Stimulated activated naive CD8-positive, alpha-beta T cell treated with anti-CD3 and anti-CD28 coated beads, Interleukin-15, Interleukin-2, amounts not matched to agents 100 ng/mL and 50 ng/mL, for 24 hours (primary cell): ENCODE results near the gene EFCAB12.
"Not testable (repeated sequence)": the region's sequence is repeated elsewhere in the genome, so short reads cannot be mapped to it uniquely, and the experiment has no call there.

Experiments
- H3K27ac Mint-ChIP-seq: one replicate; pipeline ENCODE4 v1.8.0; 2021; ENCODE audit warnings: mild to moderate bottlenecking, mixed read lengths
- H3K27me3 Mint-ChIP-seq: one replicate; pipeline ENCODE4 v1.8.0; 2021; ENCODE audit warnings: mixed read lengths
- H3K36me3 Mint-ChIP-seq: one replicate; pipeline ENCODE4 v1.8.0; 2021; ENCODE audit warnings: low read depth, mixed read lengths
- H3K4me1 Mint-ChIP-seq: one replicate; pipeline ENCODE4 v1.8.0; 2021; ENCODE audit warnings: low read depth, mixed read lengths
- H3K4me3 Mint-ChIP-seq: one replicate; pipeline ENCODE4 v1.8.0; 2021; ENCODE audit warnings: mild to moderate bottlenecking, mixed read lengths
- H3K9me3 Mint-ChIP-seq: one replicate; pipeline ENCODE4 v1.8.0; 2021; ENCODE audit warnings: mixed read lengths

Gene EFCAB12

GRCh38 chr3:129418041-129418973, 10.1 kb downstream of the EFCAB12 start:
- H3K4me1 Mint-ChIP-seq, result no peaks in the 10 kb centered on the region
- H3K9me3 Mint-ChIP-seq, result no peaks in the 10 kb centered on the region
- no peak overlapping the region for H3K4me3 Mint-ChIP-seq
- H3K27ac Mint-ChIP-seq, result no peak overlapping the region
- no peaks in the 10 kb centered on the region for H3K36me3 Mint-ChIP-seq
- H3K27me3 Mint-ChIP-seq, result no peaks in the 10 kb centered on the region

- no peaks in the 10 kb centered on the region for H3K4me1 Mint-ChIP-seq
- H3K27me3 Mint-ChIP-seq, result no peaks in the 10 kb centered on the region
- no peaks in the 10 kb centered on the region for H3K9me3 Mint-ChIP-seq
- no peak overlapping the region for H3K4me3 Mint-ChIP-seq
- H3K27ac Mint-ChIP-seq, result no peak overlapping the region
- no peaks in the 10 kb centered on the region for H3K36me3 Mint-ChIP-seq
These were observed 11.1 kb downstream of the EFCAB12 start for GRCh38 chr3:129417326-129417725.

GRCh38 chr3:129416415-129416814, 12.0 kb downstream of the EFCAB12 start:
- Mint-ChIP-seq H3K36me3 (no peaks in the 10 kb centered on the region), H3K27me3 (no peaks in the 10 kb centered on the region), H3K4me3 (no peak overlapping the region), H3K4me1 (no peaks in the 10 kb centered on the region), H3K27ac (no peak overlapping the region), H3K9me3 (no peaks in the 10 kb centered on the region)

- Mint-ChIP-seq H3K27me3 (no peaks in the 10 kb centered on the region), H3K4me1 (no peaks in the 10 kb centered on the region), H3K9me3 (no peaks in the 10 kb centered on the region), H3K4me3 (no peak overlapping the region), H3K36me3 (no peaks in the 10 kb centered on the region), H3K27ac (no peak overlapping the region)
These were observed 12.6 kb downstream of the EFCAB12 start for GRCh38 chr3:129415830-129416229.

- no peak overlapping the region for H3K4me3 Mint-ChIP-seq
- H3K27me3 Mint-ChIP-seq, result no peaks in the 10 kb centered on the region
- no peaks in the 10 kb centered on the region for H3K4me1 Mint-ChIP-seq
- H3K27ac Mint-ChIP-seq, result no peak overlapping the region
- H3K9me3 Mint-ChIP-seq, result no peaks in the 10 kb centered on the region
- H3K36me3 Mint-ChIP-seq, result no peaks in the 10 kb centered on the region
These were observed 13.1 kb downstream of the EFCAB12 start for GRCh38 chr3:129415378-129415777.

- no peaks in the 10 kb centered on the region for H3K36me3 Mint-ChIP-seq
- no peak overlapping the region for H3K4me3 Mint-ChIP-seq
- no peaks in the 10 kb centered on the region for H3K4me1 Mint-ChIP-seq
- H3K9me3 Mint-ChIP-seq, result no peaks in the 10 kb centered on the region
- no peaks in the 10 kb centered on the region for H3K27me3 Mint-ChIP-seq
- no peak overlapping the region for H3K27ac Mint-ChIP-seq
These were observed 14.5 kb downstream of the EFCAB12 start for GRCh38 chr3:129413687-129414506.

GRCh38 chr3:129413238-129413637, 15.2 kb downstream of the EFCAB12 start:
- H3K27me3 Mint-ChIP-seq, H3K4me3 Mint-ChIP-seq, H3K9me3 Mint-ChIP-seq, H3K4me1 Mint-ChIP-seq, H3K36me3 Mint-ChIP-seq, H3K27ac Mint-ChIP-seq: not testable (repeated sequence)

GRCh38 chr3:129412542-129413198, 15.8 kb downstream of the EFCAB12 start:
- H3K4me1 Mint-ChIP-seq, result no peaks in the 10 kb centered on the region
- no peak overlapping the region for H3K27ac Mint-ChIP-seq
- no peaks in the 10 kb centered on the region for H3K36me3 Mint-ChIP-seq

GRCh38 chr3:129410971-129411370, 17.5 kb downstream of the EFCAB12 start:
- Mint-ChIP-seq H3K4me1 (no peaks in the 10 kb centered on the region), H3K27ac (no peak overlapping the region), H3K36me3 (no peaks in the 10 kb centered on the region), H3K27me3 (no peaks in the 10 kb centered on the region), H3K4me3 (no peak overlapping the region), H3K9me3 (no peaks in the 10 kb centered on the region)

More at GRCh38 chr3:129412542-129413198, 15.8 kb downstream of the EFCAB12 start:
- H3K9me3 Mint-ChIP-seq, result no peaks in the 10 kb centered on the region
- no peaks in the 10 kb centered on the region for H3K27me3 Mint-ChIP-seq
- no peak overlapping the region for H3K4me3 Mint-ChIP-seq

GRCh38 chr3:129409541-129409940, 18.9 kb downstream of the EFCAB12 start:
- H3K27me3 Mint-ChIP-seq, result no peaks in the 10 kb centered on the region
- H3K27ac Mint-ChIP-seq, result no peak overlapping the region
- H3K4me1 Mint-ChIP-seq, result no peaks in the 10 kb centered on the region
- H3K4me3 Mint-ChIP-seq, result no peak overlapping the region
- H3K9me3 Mint-ChIP-seq, result no peaks in the 10 kb centered on the region
- H3K36me3 Mint-ChIP-seq, result no peaks in the 10 kb centered on the region

- Mint-ChIP-seq H3K4me3 (no peak overlapping the region), H3K4me1 (peaks cover under 1% of the 10 kb centered on the region), H3K36me3 (no peaks in the 10 kb centered on the region), H3K27me3 (no peaks in the 10 kb centered on the region), H3K27ac (no peak overlapping the region), H3K9me3 (no peaks in the 10 kb centered on the region)
These were observed 23.8 kb downstream of the EFCAB12 start for GRCh38 chr3:129404610-129405009.

GRCh38 chr3:129404130-129404529, 24.3 kb downstream of the EFCAB12 start:
- H3K27ac Mint-ChIP-seq, result no peak overlapping the region
- H3K36me3 Mint-ChIP-seq, result no peaks in the 10 kb centered on the region
- no peaks in the 10 kb centered on the region for H3K9me3 Mint-ChIP-seq
- no peak overlapping the region for H3K4me3 Mint-ChIP-seq
- peaks cover 4% of the 10 kb centered on the region for H3K4me1 Mint-ChIP-seq
- H3K27me3 Mint-ChIP-seq, result no peaks in the 10 kb centered on the region

GRCh38 chr3:129403450-129403849, 25.0 kb downstream of the EFCAB12 start:
- peaks cover 4% of the 10 kb centered on the region for H3K36me3 Mint-ChIP-seq

GRCh38 chr3:129402616-129403015, 25.8 kb downstream of the EFCAB12 start:
- Mint-ChIP-seq H3K4me1 (peaks cover 16% of the 10 kb centered on the region), H3K27me3 (no peaks in the 10 kb centered on the region), H3K36me3 (peaks cover 11% of the 10 kb centered on the region), H3K27ac (no peak overlapping the region), H3K4me3 (no peak overlapping the region), H3K9me3 (no peaks in the 10 kb centered on the region)

More at GRCh38 chr3:129403450-129403849, 25.0 kb downstream of the EFCAB12 start:
- peaks cover 8% of the 10 kb centered on the region for H3K4me1 Mint-ChIP-seq
- H3K27ac Mint-ChIP-seq, result no peak overlapping the region
- H3K9me3 Mint-ChIP-seq, result no peaks in the 10 kb centered on the region
- H3K4me3 Mint-ChIP-seq, result no peak overlapping the region
- H3K27me3 Mint-ChIP-seq, result no peaks in the 10 kb centered on the region

GRCh38 chr3:129402210-129402609, 26.2 kb downstream of the EFCAB12 start:
- H3K36me3 Mint-ChIP-seq, result peaks cover 14% of the 10 kb centered on the region
- no peak overlapping the region for H3K27ac Mint-ChIP-seq
- H3K4me3 Mint-ChIP-seq, result no peak overlapping the region
- H3K4me1 Mint-ChIP-seq, result peaks cover 20% of the 10 kb centered on the region
- no peaks in the 10 kb centered on the region for H3K9me3 Mint-ChIP-seq
- H3K27me3 Mint-ChIP-seq, result no peaks in the 10 kb centered on the region
